ENCODE data around the gene INPP5A.

GRCh38 chr10:132742167-132742836, 204.7 kb downstream of the INPP5A start:
- TF ChIP-seq ZBTB33 (IDR thresholded peaks at IDR 0.05), result no peak
- no peak for TF ChIP-seq HDAC2 (IDR thresholded peaks at IDR 0.05)
- no peak for TF ChIP-seq CTCF (IDR thresholded peaks at IDR 0.05 in 2 of 3, conservative IDR thresholded peaks at IDR 0.05 in 1 of 3; ENCODE audit: control insufficient read depth in 2 of 3, extremely low read depth in 1 of 3, insufficient read depth in 1 of 3, low read depth in 3 of 3, low read length in 3 of 3)
- TF ChIP-seq CREB1 (IDR thresholded peaks at IDR 0.05; ENCODE audit: low read depth), result no peak
- no peak for TF ChIP-seq POLR2A (IDR thresholded peaks at IDR 0.05; ENCODE audit: low read depth, low read length)
- TF ChIP-seq ZSCAN29 (IDR thresholded peaks at IDR 0.05), result no peak
- no peak for TF ChIP-seq MXI1 (IDR thresholded peaks at IDR 0.05; ENCODE audit: low read depth, low read length)
- no peak for TF ChIP-seq GABPA (IDR thresholded peaks at IDR 0.05; ENCODE audit: low read depth)
- no peak for TF ChIP-seq RAD51 (IDR thresholded peaks at IDR 0.05)
- no peak for TF ChIP-seq MAX (IDR thresholded peaks at IDR 0.05; ENCODE audit: low read depth, low read length)
- no peak for TF ChIP-seq CHD2 (IDR thresholded peaks at IDR 0.05; ENCODE audit: borderline replicate concordance, low read depth, low read length)
- TF ChIP-seq POLR2AphosphoS2 (IDR thresholded peaks at IDR 0.05; ENCODE audit: low read depth, low read length), result no peak
- TF ChIP-seq TAF1 (IDR thresholded peaks at IDR 0.05; ENCODE audit: borderline replicate concordance, low read depth, low read length), result no peak
- no peak for TF ChIP-seq EP300 (IDR thresholded peaks at IDR 0.05; ENCODE audit: borderline replicate concordance in 1 of 2, control insufficient read depth in 1 of 2, low read depth in 2 of 2, low read length in 2 of 2)

All from GM12878 (cell line).